WTC11 (cell line): ENCODE data around the gene RSPH10B. TPM values are rescaled to one million over a fixed set of nuclear protein-coding genes. Genes with fewer than 3 reads are reported as not detected.

Experiments used
- AFF4 ChIP-seq: sonication (generic); formaldehyde crosslinking; IDR thresholded peaks from 2 replicates; pipeline ENCODE4 v1.8.1; 2023; ENCODE audit warnings: mild to moderate bottlenecking, missing genetic modification reagents, borderline replicate concordance
- ATF2 ChIP-seq: sonication (generic); formaldehyde crosslinking; IDR thresholded peaks from 2 replicates; pipeline ENCODE4 v1.8.1; 2022; ENCODE audit warnings: low read depth, missing genetic modification reagents, borderline replicate concordance
- CBFB ChIP-seq: sonication (generic); formaldehyde crosslinking; IDR thresholded peaks from 2 replicates; pipeline ENCODE4 v1.8.1; 2022; ENCODE audit warnings: mild to moderate bottlenecking, low read depth, missing genetic modification reagents
- E2F4 ChIP-seq: sonication (generic); formaldehyde crosslinking; IDR thresholded peaks from 2 replicates; pipeline ENCODE4 v1.8.1; 2022; ENCODE audit warnings: low read depth, mild to moderate bottlenecking, moderate library complexity, missing genetic modification reagents, borderline replicate concordance
- ELF4 ChIP-seq: sonication (generic); formaldehyde crosslinking; IDR thresholded peaks from 2 replicates; pipeline ENCODE4 v1.8.1; 2022; ENCODE audit warnings: low read depth, mild to moderate bottlenecking, moderate library complexity, missing genetic modification reagents
- ERG ChIP-seq: fragments of 250-450 bp; sonication (Bioruptor Pico); IDR thresholded peaks from 2 replicates; pipeline ENCODE4 v1.8.0; 2021; ENCODE audit warnings: mild to moderate bottlenecking
- FOXP1 ChIP-seq: sonication (generic); formaldehyde crosslinking; IDR thresholded peaks from 2 replicates; pipeline ENCODE4 v1.8.0; 2022; ENCODE audit warnings: missing genetic modification reagents, mild to moderate bottlenecking, moderate library complexity, borderline replicate concordance
- GABPB1 ChIP-seq: sonication (generic); formaldehyde crosslinking; IDR thresholded peaks from 2 replicates; pipeline ENCODE4 v1.8.1; 2023; ENCODE audit warnings: mild to moderate bottlenecking, missing genetic modification reagents
- GRHL2 ChIP-seq: fragments of 250-450 bp; sonication (Bioruptor Pico); IDR thresholded peaks from 2 replicates; pipeline ENCODE4 v1.8.0; 2022; ENCODE audit warnings: mild to moderate bottlenecking, moderate library complexity; ENCODE audit not compliant: insufficient replicate concordance, severe bottlenecking
- GTF2I ChIP-seq: fragments of 250-450 bp; sonication (Bioruptor Pico); conservative IDR thresholded peaks from 2 replicates; pipeline ENCODE4 v1.4.0; 2021; ENCODE audit warnings: mild to moderate bottlenecking
- HMGA2 ChIP-seq: fragments of 250-450 bp; sonication (Bioruptor Pico); IDR thresholded peaks from 2 replicates; pipeline ENCODE4 v1.4.0; 2021; ENCODE audit warnings: mild to moderate bottlenecking, moderate library complexity
- KAT7 ChIP-seq: sonication (generic); formaldehyde crosslinking; IDR thresholded peaks from 2 replicates; pipeline ENCODE4 v1.8.1; 2023; ENCODE audit warnings: missing genetic modification reagents, mild to moderate bottlenecking, borderline replicate concordance
- MLX ChIP-seq: sonication (generic); formaldehyde crosslinking; IDR thresholded peaks from 2 replicates; pipeline ENCODE4 v1.8.1; 2023; ENCODE audit warnings: mild to moderate bottlenecking, missing genetic modification reagents, moderate library complexity
- NFE2L1 ChIP-seq: sonication (generic); formaldehyde crosslinking; IDR thresholded peaks from 2 replicates; pipeline ENCODE4 v1.8.1; 2023; ENCODE audit warnings: missing genetic modification reagents
- OVOL2 ChIP-seq: fragments of 250-450 bp; sonication (Bioruptor Pico); IDR thresholded peaks from 2 replicates; pipeline ENCODE4 v1.9.0; 2021; ENCODE audit warnings: mild to moderate bottlenecking, borderline replicate concordance
- SMAD4 ChIP-seq: sonication (generic); formaldehyde crosslinking; IDR thresholded peaks from 2 replicates; pipeline ENCODE4 v1.8.0; 2022; ENCODE audit warnings: mild to moderate bottlenecking, missing genetic modification reagents
- SP1 ChIP-seq: sonication (generic); formaldehyde crosslinking; conservative IDR thresholded peaks from 2 replicates; pipeline ENCODE4 v1.8.1; 2022; ENCODE audit warnings: missing genetic modification reagents
- TEAD4 ChIP-seq: sonication (generic); formaldehyde crosslinking; IDR thresholded peaks from 2 replicates; pipeline ENCODE4 v1.8.0; 2022; ENCODE audit warnings: mild to moderate bottlenecking, missing genetic modification reagents
- ZMAT4 ChIP-seq: fragments of 250-450 bp; sonication (Bioruptor Pico); IDR thresholded peaks from 2 replicates; pipeline ENCODE4 v1.9.0; 2021; ENCODE audit warnings: mild to moderate bottlenecking
- ZNF317 ChIP-seq: sonication (generic); formaldehyde crosslinking; IDR thresholded peaks from 2 replicates; pipeline ENCODE4 v1.8.1; 2023; ENCODE audit warnings: low read depth, mild to moderate bottlenecking, moderate library complexity, missing genetic modification reagents, borderline replicate concordance
- ZNF416 ChIP-seq: fragments of 250-450 bp; sonication (Bioruptor Pico); IDR thresholded peaks from 2 replicates; pipeline ENCODE4 v1.9.0; 2021; ENCODE audit warnings: mild to moderate bottlenecking, inconsistent platforms
- ZNF512 ChIP-seq: sonication (generic); formaldehyde crosslinking; IDR thresholded peaks from 2 replicates; pipeline ENCODE4 v1.8.1; 2022; ENCODE audit warnings: missing genetic modification reagents, borderline replicate concordance
- total RNA-seq: library from RNA; stranded (reverse); gene quantifications from 3 replicates; pipeline ENCODE4 v1.2.3, GENCODE V29; 2021
- TF ChIP-seq, protein P1 (sequence below): sonication (generic); formaldehyde crosslinking; IDR thresholded peaks from 2 replicates; pipeline ENCODE4 v1.8.0; 2022; ENCODE audit warnings: mild to moderate bottlenecking, missing genetic modification reagents
- TF ChIP-seq, protein P2 (sequence below): sonication (generic); formaldehyde crosslinking; IDR thresholded peaks from 2 replicates; pipeline ENCODE4 v1.8.1; 2022; ENCODE audit warnings: mild to moderate bottlenecking, missing genetic modification reagents, moderate library complexity, borderline replicate concordance

RSPH10B gene
- total RNA-seq, 1 experiment from 2014 or later = 0.35 TPM

DNA sequence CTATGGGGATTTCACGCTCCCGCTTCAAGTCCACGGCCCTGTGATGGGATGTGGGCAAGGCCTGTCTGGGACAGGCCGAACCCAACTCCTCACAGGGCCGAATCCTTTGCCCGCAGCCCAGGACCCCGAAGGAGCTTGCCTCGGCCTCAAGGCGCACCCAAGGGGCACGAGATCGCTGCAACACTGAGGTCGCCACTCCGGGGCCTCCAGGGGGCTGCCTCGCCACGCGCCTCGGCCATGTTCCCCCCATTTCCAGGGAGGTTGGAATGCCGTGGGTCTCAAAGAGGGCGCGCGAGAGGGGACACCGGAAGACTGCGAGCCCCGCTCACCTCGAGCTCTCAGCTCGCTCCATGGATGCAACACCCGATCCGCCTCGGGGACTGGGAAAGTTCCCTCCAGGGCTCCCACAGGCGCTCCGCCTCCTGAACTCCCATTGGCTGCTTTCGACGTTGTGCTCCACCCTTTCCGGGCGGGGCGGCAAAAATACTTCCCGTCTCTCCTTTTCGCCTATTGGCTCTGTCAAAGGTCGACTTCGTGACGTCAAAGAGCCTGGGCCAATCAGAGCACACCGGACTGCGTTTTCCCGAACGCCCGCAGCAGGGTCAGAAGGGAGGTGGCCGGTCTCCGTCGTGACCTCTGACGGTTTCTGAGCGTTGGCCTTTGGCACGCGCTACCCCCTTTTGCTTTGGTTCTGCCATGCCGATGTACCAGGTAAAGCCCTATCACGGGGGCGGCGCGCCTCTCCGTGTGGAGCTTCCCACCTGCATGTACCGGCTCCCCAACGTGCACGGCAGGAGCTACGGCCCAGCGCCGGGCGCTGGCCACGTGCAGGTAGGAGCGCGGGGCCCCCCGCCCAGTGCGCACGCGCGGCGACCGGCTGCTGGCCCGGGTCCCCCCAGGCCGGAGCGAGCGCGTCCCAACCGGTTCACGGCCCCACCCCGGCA, 38.5 kb upstream of the RSPH10B start, which contains the start of the genes AIMP2 and PMS2 (continued):
- TF ChIP-seq AFF4 (CRISPR knock-in tag) (no peak), ERG (no peak), ZMAT4 (CRISPR knock-in tag) (no peak), SP1 (CRISPR knock-in tag) (peak; percentile 91), SMAD4 (CRISPR knock-in tag) (peak; percentile 19), GABPB1 (CRISPR knock-in tag) (peak; percentile 85), TEAD4 (CRISPR knock-in tag) (0 out of 2 replicates have a peak, but pooled peaks have one; percentile 44), NFE2L1 (CRISPR knock-in tag) (peak; percentile 71; the same call in 1 of the 2 replicates), E2F4 (CRISPR knock-in tag) (no peak), OVOL2 (CRISPR knock-in tag) (no peak), ZNF416 (CRISPR knock-in tag) (no peak), FOXP1 (CRISPR knock-in tag) (peak; percentile 91), ATF2 (CRISPR knock-in tag) (0 out of 2 replicates have a peak, but pooled peaks have one; percentile 51), ZNF317 (CRISPR knock-in tag) (0 out of 2 replicates have a peak, but pooled peaks have one; percentile 32), ELF4 (CRISPR knock-in tag) (no peak), CBFB (no peak; the same call in 1 of the 2 replicates), GRHL2 (CRISPR knock-in tag) (no peak), GTF2I (CRISPR knock-in tag) (no peak), MLX (CRISPR knock-in tag) (0 out of 2 replicates have a peak, but pooled peaks have one; percentile 15), ZNF512 (CRISPR knock-in tag) (no peak), KAT7 (CRISPR knock-in tag) (peak; percentile 45; the same call in 1 of the 2 replicates), HMGA2 (CRISPR knock-in tag) (no peak)
- TF ChIP-seq, protein P1, sequence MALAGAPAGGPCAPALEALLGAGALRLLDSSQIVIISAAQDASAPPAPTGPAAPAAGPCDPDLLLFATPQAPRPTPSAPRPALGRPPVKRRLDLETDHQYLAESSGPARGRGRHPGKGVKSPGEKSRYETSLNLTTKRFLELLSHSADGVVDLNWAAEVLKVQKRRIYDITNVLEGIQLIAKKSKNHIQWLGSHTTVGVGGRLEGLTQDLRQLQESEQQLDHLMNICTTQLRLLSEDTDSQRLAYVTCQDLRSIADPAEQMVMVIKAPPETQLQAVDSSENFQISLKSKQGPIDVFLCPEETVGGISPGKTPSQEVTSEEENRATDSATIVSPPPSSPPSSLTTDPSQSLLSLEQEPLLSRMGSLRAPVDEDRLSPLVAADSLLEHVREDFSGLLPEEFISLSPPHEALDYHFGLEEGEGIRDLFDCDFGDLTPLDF = 0 out of 2 replicates have a peak, but pooled peaks have one; percentile 69
- TF ChIP-seq, protein P2, sequence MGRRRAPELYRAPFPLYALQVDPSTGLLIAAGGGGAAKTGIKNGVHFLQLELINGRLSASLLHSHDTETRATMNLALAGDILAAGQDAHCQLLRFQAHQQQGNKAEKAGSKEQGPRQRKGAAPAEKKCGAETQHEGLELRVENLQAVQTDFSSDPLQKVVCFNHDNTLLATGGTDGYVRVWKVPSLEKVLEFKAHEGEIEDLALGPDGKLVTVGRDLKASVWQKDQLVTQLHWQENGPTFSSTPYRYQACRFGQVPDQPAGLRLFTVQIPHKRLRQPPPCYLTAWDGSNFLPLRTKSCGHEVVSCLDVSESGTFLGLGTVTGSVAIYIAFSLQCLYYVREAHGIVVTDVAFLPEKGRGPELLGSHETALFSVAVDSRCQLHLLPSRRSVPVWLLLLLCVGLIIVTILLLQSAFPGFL (CRISPR knock-in tag) = peak; percentile 49; the same call in 1 of the 2 replicates
